ENCODE results near the gene GRM7. TPM values are rescaled to one million over a fixed set of nuclear protein-coding genes. Genes with fewer than 3 reads are reported as not detected.

The GRM7 gene
- total RNA-seq, 2 donors from 2014 or later: 0.96 to 1.5 TPM

GRCh38 chr3:7790141-7790540 lies 929.2 kb downstream of the GRM7 start:
- no peak for TF ChIP-seq POLR2A (IDR thresholded peaks at IDR 0.05)
- TF ChIP-seq CTCF (IDR thresholded peaks at IDR 0.05): no peak
- TF ChIP-seq POLR2AphosphoS5 (IDR thresholded peaks at IDR 0.05): no peak
- Histone ChIP-seq H3K4me1 (replicated peaks) (no peaks in the 10 kb centered on the region), H3K36me3 (no peaks in the 10 kb centered on the region), H3K27ac (no peak overlapping the region), H3K27me3 (replicated peaks; ENCODE audit: insufficient read depth) (no peaks in the 10 kb centered on the region), H3K9me3 (no peaks in the 10 kb centered on the region), H3K4me3 (no peak overlapping the region)
- 80% methylated on average over 3 of the region's 3 CpGs for WGBS
- no peak for DNase-seq (ENCODE audit: low spot score)
- intact Hi-C loops (cut with DNase I): no loop called here
